IPS-18c (cell line): Measurements from ENCODE around the gene ATE1.
"Not testable (repeated sequence)": the region's sequence is repeated elsewhere in the genome, so short reads cannot be mapped to it uniquely, and the experiment has no call there.

ENCODE experiments used
- H3K4me3 ChIP-seq: 2 replicates; pipeline ENCODE4 v1.7.0; 2013; ENCODE audit warnings: low read depth, mild to moderate bottlenecking, low read length, moderate library complexity; ENCODE audit not compliant: insufficient read depth
- H3K9me3 ChIP-seq: one replicate; pipeline ENCODE4 v1.6.1; 2013; ENCODE audit warnings: mild to moderate bottlenecking, low read length, moderate library complexity; ENCODE audit not compliant: control insufficient read depth, insufficient read depth

The ATE1 gene

GRCh38 chr10:121851786-121852185 is 76.0 kb downstream of the ATE1 start:
- Histone ChIP-seq H3K4me3 (no peak overlapping the region), H3K9me3 (peaks cover 2% of the 10 kb centered on the region)

GRCh38 chr10:121848082-121848481 is 79.7 kb downstream of the ATE1 start:
- Histone ChIP-seq H3K4me3 (no peak overlapping the region), H3K9me3 (no peaks in the 10 kb centered on the region)

DNA sequence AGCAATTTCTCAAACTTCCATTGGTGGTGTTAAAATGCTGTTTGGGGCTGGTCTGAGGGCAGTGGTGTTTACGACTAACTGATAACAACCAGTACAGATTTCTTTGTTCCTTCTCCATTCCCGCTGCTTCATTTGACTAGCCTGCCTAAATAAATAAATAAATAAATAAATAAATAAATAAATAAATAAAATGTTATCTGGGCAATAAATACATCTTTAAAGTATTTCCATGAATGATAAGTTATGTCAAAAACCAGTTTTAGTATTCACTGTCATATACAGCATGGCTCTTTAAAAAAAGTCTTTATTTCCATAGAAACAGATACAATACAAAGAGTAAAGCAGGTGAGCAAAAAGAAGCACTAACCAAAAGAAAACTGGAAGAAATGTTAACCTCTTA is 81.3 kb downstream of the ATE1 start:
- Histone ChIP-seq H3K9me3 (no peaks in the 10 kb centered on the region), H3K4me3 (no peak overlapping the region)

DNA sequence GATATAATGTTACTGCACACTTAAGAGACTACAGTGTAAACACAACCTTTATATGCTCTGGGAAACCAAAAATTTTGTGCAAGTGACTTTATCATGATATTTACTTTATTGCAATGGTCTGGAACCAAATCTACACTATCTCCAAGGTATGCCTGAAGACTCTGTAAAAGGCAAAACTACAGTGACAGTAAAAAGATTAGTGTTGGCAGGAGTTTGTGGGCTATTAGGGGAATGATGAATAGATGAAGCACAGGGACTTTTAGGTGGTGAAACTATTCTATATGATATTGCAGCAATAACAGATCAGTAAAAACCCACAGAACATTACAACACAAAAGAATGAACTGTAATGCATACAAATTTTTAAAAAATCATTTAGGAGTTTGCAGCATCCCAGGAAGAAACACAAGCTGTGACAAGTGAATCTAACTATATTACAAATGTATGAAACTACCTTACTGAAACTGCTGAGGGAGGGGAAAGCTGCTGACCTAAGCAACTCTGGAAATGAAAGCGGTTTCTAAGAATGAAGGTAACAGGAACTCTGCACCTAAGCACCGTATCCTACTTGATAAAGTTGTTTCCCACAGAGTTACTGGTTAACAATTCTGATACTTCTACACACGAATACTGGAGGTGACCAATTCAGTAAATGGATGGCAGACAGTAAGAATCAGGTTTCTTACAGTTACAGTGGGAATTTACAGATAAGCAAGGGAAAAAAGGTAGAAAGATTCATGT is 82.6 kb downstream of the ATE1 start:
- Histone ChIP-seq H3K9me3 (no peaks in the 10 kb centered on the region), H3K4me3 (no peak overlapping the region)

DNA sequence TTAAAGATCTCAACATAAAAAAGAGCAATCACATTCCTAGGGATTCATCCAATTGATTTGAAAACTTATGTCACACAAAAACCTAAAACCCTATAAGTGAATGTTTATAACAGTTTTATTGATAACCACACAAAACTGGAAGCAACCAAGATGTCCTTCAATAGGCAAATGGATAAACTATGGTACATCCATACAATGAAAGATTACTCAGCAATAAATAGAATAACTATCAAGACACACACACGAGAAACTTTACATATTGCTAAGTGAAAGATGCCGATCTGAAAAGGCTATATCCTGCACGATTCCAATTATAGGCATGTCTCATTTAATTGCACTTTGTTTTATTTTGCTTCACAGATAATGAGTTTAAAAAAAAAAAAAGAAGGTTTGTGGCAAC is 83.3 kb downstream of the ATE1 start:
- H3K4me3 ChIP-seq: no peak overlapping the region
- H3K9me3 ChIP-seq: no peaks in the 10 kb centered on the region

DNA sequence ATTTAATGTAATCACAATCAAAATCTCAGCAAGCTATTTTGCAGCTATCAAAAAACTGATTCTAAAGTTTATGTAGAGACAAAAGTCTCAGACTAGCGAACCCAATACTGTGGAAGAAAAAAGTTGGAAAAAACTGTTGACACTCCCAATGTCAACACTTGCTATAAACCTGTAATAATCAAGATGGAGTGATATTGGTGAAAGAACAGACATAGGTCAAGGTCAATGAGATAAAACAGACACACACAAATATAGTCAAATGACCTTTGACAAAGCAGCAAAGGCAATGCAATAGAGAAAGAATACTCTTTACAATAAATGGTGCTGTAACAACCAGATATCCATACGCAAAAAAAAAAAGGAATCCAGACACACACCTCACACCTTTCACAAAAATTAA is 84.5 kb downstream of the ATE1 start:
- no peak overlapping the region for H3K4me3 ChIP-seq
- H3K9me3 ChIP-seq: no peaks in the 10 kb centered on the region

DNA sequence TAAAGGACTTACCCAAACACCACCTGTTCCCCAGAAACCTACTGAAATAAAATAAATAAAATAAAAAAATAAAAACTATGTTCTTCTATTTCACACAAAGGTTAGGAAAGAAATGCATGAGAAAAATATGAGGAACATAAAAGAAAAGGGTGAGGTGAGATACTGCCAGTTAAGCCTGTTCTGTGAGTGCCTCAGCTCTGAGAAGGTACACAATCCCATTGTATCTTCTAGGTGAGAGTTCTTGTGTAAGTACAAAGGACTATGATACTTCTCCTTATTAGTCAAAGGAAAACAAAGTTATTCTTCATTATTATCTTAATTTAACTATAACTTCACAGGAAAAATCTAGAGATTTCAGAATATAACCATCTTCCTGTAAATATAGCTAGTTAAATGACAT is 86.0 kb downstream of the ATE1 start:
- no peak overlapping the region for H3K4me3 ChIP-seq
- H3K9me3 ChIP-seq: no peaks in the 10 kb centered on the region

GRCh38 chr10:121838931-121839330 is 88.9 kb downstream of the ATE1 start:
- Histone ChIP-seq H3K9me3 (no peaks in the 10 kb centered on the region), H3K4me3 (no peak overlapping the region)

- H3K9me3 ChIP-seq: no peaks in the 10 kb centered on the region
- H3K4me3 ChIP-seq: no peak overlapping the region
Measured at GRCh38 chr10:121838149-121838548, 89.7 kb downstream of the ATE1 start.

DNA sequence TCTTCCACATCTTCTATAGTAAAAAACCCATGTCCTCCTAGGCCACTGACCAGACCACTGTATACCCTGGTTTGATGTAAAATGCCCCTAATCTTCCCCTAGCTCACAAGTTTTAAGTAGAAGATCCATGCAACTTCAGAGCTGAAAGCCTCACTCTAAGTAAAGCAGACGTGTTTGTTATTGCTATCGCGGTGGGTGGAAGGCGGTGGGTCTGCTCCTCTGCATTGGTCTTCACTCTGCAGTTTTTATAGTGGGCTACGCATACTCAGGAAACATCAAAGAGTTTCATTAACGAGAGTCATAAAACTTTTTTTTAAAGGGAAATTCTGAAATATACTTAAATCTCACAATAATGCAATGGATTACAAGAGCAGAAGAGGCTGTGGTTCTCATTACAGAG is 91.7 kb downstream of the ATE1 start:
- Histone ChIP-seq H3K9me3 (no peaks in the 10 kb centered on the region), H3K4me3 (no peak overlapping the region)

DNA sequence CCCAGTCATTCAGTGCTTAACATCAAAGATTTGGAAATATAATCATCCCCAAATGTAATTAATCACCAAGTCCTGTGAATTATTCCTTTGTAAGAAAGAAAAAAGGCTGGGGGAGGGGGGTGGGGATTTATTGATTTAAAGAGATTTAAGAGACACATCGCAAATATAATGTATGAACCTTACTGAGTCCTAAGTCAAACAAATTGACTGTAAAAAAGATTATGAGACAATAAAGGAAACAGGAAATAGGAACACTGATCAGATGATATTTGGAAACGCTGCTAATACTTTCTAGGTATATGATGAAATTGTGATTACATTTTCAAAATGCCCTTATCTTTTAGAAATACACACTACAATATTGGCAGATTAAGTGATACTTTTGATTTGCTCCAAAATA is 92.5 kb downstream of the ATE1 start:
- no peak overlapping the region for H3K4me3 ChIP-seq
- no peaks in the 10 kb centered on the region for H3K9me3 ChIP-seq

- Histone ChIP-seq H3K4me3 (no peak overlapping the region), H3K9me3 (no peaks in the 10 kb centered on the region)
Measured at GRCh38 chr10:121834757-121835156, 93.1 kb downstream of the ATE1 start.

DNA sequence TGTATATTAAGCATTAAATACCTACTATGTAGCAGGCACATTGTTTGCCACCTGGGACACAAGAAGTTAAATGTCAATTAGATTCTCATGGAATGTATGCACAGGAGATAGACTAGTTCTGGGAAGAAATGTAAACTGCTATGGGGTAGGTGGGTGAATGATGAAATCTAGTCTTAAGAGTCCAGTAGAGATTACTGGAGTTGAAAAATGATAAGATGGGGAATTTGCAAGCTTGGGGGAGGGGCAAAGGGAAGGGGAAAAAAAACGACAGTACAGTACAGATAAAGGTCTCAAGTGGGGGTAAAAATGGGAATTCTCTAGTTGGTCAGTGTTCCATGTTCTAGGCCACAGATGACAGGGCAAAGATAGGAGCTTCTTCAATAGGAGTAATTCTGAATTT is 94.4 kb downstream of the ATE1 start:
- Histone ChIP-seq H3K9me3 (no peaks in the 10 kb centered on the region), H3K4me3 (no peak overlapping the region)

GRCh38 chr10:121832647-121833046 is 95.2 kb downstream of the ATE1 start:
- no peaks in the 10 kb centered on the region for H3K9me3 ChIP-seq
- no peak overlapping the region for H3K4me3 ChIP-seq

DNA sequence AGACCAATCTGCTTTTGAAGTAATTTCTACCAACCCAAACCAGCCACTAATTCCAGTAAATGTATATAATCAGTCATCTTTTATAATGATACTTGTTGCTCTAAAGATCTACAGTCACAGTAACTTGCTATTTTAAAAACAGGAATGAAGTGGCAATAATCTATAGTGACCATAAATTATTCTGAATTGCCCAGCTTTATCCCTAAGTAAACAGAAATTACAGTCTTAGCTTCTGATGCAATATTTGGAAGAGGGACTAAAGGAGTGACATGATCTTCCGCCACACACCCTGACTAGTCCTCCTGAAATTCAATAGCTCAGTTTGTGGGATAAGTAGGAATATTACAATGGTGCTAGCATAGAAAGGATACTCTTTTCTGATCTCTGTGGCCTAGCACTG is 96.1 kb downstream of the ATE1 start:
- H3K4me3 ChIP-seq: no peak overlapping the region
- no peaks in the 10 kb centered on the region for H3K9me3 ChIP-seq

DNA sequence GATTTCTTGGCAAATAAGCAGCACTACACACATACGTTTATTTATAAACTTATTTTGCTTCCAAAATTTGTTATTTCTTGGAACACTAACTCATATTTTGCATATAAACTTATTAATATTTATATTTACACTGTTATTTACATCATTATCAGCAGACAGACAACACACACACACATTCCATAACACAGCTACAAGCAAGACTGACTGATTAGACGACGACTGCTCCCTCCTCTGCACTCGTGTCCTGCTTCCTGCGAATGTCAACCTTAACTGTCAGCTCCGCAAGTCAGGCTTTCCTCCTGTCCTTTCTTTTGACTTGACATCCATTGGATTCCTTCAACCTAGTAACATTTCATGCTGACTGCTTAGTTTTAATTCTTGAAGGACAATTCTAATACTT is 96.6 kb downstream of the ATE1 start:
- Histone ChIP-seq H3K4me3 (no peak overlapping the region), H3K9me3 (no peaks in the 10 kb centered on the region)

GRCh38 chr10:121830101-121830500 is 97.7 kb downstream of the ATE1 start:
- H3K4me3 ChIP-seq: no peak overlapping the region
- H3K9me3 ChIP-seq: no peaks in the 10 kb centered on the region

DNA sequence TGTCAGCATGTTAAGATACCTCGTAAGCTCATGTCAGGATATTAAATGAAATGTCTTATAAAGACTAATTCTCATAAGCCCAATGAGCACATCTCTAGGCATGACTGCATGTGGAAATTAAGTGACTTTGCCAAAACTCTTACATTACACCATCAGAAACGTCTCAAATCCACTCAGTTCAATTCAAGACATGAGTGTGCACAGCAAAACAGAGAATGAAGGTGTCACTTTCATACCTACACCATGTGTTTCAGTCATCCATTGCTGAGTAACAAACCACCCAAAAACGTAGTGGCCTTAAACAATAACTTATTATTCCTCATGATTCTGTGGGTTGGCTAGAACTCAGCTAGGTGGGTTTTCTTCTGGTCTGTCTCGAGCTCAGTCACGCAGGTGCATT is 99.8 kb downstream of the ATE1 start:
- Histone ChIP-seq H3K4me3 (no peak overlapping the region), H3K9me3 (no peaks in the 10 kb centered on the region)

DNA sequence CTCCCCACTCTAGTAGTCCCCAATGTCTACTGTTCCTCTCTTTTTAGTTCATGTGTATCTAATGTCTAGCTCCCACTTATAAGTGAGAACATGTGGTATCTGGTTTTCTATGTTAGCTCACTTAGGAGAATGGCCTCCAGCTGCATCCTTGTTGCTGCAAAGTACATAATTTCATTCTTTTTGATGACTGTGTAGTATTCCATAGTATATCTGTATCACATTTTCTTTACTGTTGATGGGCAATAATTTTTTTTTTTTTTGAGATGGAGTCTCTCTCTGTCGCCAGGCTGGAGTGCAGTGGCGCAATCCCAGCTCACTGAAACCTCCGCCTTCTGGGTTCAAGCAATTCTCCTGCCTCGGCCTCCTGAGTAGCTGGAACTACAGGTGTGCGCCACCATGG is 101.1 kb downstream of the ATE1 start:
- H3K4me3 ChIP-seq, H3K9me3 ChIP-seq: not testable (repeated sequence)
